Right kidney (tissue), 9 donors: ENCODE results near the gene TMEM47.
A peak's percentile ranks its signal among the peaks of the same experiment; 100 is the strongest.

Experiments used
- DNase-seq: peaks from one replicate; pipeline ENCODE4 v3.0.0-alpha.2; 2016
- long read RNA-seq, 8 donors: transcript quantifications; one replicate each; lab custom pipeline, GENCODE V29; 2026

Gene TMEM47
- long read RNA-seq, donor 1, full-length matches to known transcripts, result 7 of 7 reads
- long read RNA-seq, donor 1, partial matches to known transcripts, result 0 of 7 reads
- long read RNA-seq, donor 1, other reads (novel, unspliced or antisense), result 0 of 7 reads
- long read RNA-seq, donor 2, full-length matches to known transcripts, result 8 of 8 reads
- long read RNA-seq, donor 2, partial matches to known transcripts, result 0 of 8 reads
- long read RNA-seq, donor 2, other reads (novel, unspliced or antisense), result 0 of 8 reads
- long read RNA-seq, donor 3, full-length matches to known transcripts, result 5 of 5 reads
- long read RNA-seq, donor 3, partial matches to known transcripts, result 0 of 5 reads
- long read RNA-seq, donor 3, other reads (novel, unspliced or antisense), result 0 of 5 reads
- long read RNA-seq, donor 4, full-length matches to known transcripts, result 8 of 8 reads
- long read RNA-seq, donor 4, partial matches to known transcripts, result 0 of 8 reads
- long read RNA-seq, donor 4, other reads (novel, unspliced or antisense), result 0 of 8 reads
- long read RNA-seq, donor 5, full-length matches to known transcripts, result 5 of 5 reads
- long read RNA-seq, donor 5, partial matches to known transcripts, result 0 of 5 reads
- long read RNA-seq, donor 5, other reads (novel, unspliced or antisense), result 0 of 5 reads
- long read RNA-seq, donor 6, full-length matches to known transcripts, result 10 of 10 reads
- long read RNA-seq, donor 6, partial matches to known transcripts, result 0 of 10 reads
- long read RNA-seq, donor 6, other reads (novel, unspliced or antisense), result 0 of 10 reads
- long read RNA-seq, donor 7, full-length matches to known transcripts, result 16 of 23 reads
- long read RNA-seq, donor 7, partial matches to known transcripts, result 7 of 23 reads
- long read RNA-seq, donor 7, other reads (novel, unspliced or antisense), result 0 of 23 reads
- long read RNA-seq, donor 8, full-length matches to known transcripts, result 9 of 9 reads
- long read RNA-seq, donor 8, partial matches to known transcripts, result 0 of 9 reads
- long read RNA-seq, donor 8, other reads (novel, unspliced or antisense), result 0 of 9 reads

DNA sequence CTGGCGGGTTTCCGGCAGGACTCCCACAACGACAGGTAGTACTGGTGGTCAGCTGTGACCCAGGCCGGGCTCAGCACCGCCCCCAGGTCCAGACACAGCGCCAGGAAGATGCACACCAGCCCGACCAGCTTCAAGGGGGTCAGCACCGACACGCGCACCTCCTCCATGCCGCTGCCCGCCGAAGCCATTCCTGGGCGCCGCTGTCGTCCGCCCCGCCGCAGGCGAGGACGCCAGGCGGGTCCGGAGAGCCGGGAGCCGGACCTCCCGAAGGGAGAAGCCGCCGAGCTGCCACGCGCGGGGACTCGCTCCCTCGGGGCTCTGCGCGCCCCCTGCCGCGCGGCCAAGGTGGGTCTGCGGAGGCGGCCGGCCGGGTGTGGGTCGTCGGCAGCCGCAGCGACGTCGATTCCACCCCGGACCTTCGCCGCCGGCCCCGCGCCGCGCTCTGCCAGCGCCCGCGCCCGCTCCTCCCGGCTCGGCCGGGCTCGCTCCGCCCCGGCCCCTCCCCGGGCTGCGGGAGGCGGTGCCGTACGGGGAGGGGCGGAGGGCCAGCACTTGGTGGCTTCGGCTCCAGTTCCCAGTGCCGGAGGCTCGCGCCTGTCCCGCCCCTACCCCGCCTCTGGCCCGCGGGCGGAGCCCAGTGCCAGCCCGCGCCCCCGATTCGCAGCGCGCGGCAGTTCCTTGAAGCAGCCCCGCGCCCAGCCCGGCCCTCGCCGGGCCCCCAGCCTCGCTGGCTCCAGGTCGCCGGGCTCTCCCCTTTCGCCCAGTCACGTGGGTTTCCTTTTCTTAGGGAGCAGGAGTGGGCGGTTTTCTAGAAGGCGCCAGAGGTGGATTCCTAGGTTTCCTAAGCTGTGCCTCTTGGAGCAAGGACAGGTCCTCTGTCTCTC lies at the start of gene TMEM47:
TMEM47 (minus strand) TSS at position 444 of the 884 bp plus-strand sequence; CDS start at position 188, 256 bp downstream.
- peak; percentile 72 for DNase-seq

DNA sequence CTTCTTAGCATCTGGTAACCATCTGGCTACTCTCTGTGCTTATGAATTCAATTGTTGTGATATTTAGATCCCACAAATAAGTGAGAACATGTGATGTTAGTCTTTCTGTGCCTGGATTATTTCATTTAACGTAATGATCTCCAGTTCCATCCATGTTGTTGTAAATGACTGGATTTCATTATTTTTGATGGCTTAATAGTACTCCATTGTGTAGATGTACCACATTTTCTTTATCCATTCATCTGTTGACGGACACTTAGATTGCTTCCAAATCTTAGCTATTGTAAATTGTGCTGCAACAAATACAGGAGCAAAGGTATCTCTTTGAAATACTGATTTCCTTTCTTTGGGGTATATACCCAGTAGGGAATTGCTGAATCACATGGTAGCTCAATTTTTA lies 30.0 kb upstream of the TMEM47 start:
- no peak for DNase-seq

DNA sequence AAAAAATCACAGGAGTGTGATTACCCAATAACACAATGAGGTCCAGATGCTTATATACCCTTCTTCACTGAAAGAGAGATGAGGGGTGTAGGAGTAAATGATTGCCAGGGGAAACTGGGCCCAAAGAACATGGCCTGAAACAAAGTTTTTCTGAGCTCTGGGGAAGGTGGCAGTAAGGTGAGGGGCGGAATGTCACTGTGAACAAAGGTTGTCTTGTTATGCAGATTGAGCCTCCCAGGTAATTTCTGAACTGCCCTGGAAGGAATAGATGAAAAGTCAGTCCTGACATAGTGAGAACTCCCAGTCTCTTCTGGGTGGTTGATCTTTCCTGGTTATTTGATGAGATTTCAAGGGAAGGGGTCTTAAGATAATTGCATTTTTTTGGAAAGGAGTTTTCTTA lies 2.5 kb upstream of the TMEM47 start:
- no peak for DNase-seq

DNA sequence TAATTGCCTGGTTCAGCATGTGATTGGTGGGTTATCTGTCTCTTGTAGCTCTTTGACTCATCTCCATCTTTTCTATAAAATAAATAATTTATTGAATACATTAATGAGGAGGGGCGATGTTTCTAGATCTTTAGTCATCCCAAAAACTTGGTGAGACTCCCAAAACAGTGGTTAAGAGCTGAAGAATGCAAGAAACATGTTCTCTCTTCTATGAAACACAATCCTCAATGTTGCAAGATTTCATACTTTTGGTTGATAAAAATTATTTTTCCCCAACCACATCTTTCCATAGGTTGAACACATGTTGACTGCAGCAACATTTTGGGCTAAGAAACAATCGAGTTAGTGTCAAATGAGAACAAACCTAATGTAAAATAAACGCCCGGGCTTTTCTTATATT lies 1.2 kb upstream of the TMEM47 start:
- no peak for DNase-seq

DNA sequence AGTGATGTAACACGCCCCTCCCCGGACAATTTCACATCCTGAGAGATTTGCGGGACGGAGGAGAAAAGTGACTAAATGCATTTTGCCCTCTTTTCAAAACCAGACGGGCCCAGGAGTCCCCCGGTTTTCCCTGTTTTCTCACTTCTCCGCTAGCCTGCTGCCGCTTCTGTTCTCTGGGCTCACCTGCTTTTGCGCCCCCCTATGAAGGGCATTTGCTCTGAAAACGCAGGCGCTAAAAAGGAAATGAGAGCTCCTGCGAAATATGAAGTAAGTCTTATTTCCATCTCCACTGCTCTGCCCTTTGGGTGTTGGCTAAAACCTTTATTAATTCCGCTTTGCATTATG lies 613 bp upstream of the TMEM47 start:
- DNase-seq, result no peak

DNA sequence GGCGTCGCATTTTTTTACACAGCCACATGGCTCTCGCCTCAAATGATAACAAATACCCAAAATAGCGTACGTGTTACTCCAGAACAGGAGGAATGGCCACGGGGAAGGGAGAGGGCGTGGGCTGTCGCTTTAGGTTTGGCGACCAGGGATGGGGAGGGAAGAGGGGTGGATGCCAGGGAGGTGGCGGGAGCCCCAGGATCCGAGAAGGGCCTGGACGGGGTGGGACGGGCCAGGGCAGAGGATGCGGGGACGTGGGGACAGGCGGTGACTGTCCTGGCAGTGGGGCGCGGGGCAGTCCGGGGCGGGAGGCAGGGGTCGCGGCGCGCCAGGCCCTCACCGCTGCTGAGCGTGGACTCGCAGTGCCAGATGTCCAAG lies 631 bp downstream of the TMEM47 start:
- DNase-seq, result no peak

DNA sequence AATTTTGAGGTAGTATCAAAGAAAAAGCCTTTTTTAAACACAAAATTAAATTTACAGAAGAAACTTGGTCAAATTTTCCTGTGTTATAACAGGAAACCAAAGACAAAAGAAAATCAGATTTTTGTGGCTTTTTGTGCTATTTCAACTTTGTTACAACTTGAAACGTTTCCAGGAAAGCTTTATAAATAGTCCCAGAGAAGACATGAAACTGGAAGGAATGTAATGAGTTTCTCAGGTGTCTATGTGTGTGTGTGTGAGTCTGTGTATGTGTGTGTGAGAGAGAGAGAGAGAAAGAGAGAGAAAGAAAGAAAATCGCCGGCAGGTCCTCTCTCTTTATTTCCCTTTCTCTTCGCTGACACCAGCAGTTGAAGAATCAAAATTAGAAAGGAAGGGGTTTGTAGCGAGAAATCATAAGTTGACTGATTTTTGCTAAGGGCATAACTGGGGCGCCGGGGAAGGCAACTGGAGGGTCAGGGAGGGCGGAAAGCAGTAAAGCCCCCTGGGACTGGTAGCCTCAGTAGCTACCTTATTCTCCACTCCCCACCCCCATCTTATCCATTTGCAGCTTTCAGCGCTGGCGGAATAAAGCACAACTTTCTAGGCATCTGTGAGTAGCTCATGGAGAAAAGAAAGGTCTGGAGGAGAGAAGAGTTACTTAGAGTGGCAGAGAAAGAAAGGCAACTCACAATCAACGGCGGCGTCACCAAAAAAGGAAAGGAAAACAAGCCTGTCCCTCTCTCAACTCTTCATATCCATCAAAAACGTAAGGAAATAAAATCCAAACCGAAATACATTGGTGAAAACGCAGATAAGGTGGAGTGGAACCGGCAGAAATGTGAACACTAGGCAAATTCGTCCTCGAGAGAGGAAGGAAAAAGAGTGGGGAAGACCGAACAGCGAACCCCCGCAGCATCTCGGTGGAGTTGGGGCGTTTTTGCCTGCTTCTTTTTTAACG lies 1.3 kb downstream of the TMEM47 start:
- DNase-seq, result peak; percentile 49

DNA sequence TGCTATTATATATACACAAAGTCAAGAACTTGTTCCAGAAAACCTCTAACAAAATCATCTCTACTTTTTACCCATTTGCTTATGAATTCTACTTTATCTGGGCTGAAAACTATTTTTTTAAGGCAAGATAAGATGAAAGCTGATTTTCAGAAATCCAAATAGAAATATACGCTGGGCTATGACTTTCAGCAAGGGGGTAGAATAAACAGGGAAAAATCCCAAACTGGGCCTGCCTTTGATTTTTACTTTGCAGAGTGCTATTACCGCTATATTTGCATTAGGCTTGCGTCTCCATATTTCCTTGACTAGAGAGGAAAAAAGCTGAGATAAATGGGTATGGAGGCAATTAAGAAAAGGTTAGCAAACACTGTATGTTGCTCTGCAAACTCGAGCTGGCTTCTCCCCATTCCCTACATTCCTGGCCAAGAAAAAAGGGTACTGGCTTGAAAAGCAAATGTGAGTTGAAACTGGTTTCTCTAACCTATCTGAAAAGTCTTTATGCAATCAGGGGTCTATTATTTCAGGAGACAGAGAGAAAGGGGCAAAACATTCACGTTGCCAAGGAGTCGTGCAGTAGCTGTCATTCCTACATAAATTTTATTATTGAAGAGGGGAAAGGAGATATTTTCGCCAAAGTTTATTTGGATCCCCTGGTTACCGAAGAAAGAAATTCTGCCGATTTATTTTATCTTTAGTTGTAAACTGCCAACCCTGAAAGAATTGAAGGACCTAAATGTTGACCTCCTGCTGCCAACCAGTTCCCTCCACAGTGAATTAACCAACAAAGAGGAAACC lies 2.2 kb downstream of the TMEM47 start:
- no peak for DNase-seq

DNA sequence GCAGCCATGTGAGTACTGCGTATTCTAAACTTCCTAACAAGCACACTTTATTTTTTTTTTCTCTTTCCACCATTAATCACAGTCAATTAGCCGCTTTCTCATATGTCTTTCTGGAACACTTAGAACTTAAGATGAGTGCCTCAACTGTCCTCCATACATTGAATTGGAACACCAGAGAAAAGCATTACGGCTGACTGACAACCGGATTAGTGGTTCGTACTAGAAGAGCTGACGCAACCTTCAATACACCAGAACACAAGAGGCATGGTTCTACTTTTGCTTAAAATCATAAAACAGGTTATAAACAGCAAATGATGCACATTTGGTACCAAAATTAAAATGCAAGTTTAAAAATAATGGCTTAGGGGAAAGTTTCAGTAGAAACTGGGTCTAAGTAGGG lies 3.3 kb downstream of the TMEM47 start:
- DNase-seq, result no peak

DNA sequence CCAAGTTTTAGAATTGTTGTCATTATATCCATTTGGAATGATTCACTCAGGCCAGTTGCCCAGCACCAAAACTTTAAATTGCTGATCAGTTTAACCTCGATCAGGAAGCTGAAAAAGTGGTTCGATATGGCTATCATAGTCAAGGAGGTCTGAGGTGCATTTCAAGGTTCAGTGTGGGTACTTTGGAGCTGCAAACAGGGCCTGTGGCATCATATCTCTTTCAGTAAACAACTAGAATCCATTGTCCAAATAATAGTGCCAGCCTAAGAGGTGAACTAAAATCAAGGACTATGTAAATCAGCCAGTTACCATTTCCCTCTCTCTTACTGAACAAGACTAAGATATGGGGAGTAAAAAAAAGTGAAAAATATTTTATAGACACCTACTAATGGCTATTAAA lies 14.2 kb downstream of the TMEM47 start:
- no peak for DNase-seq

DNA sequence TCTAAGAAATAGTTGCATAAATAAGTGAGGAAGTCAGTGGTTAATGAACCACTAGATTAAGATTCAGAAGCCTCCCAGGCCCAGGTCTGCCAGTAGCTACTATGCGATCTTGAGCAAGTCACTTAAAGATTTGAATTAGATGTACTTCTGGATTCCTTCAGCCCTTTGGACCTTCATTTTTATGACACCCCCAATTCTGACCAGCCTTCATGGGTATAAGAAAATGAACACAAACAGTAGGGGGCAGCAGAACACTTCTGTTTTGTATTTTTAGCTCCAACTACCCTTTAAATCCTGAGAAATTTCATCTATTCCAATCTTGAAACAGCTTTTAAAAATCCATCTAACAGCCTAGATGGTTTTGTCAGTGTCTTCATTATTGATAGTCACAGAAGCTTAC lies 19.0 kb downstream of the TMEM47 start:
- DNase-seq, result no peak

DNA sequence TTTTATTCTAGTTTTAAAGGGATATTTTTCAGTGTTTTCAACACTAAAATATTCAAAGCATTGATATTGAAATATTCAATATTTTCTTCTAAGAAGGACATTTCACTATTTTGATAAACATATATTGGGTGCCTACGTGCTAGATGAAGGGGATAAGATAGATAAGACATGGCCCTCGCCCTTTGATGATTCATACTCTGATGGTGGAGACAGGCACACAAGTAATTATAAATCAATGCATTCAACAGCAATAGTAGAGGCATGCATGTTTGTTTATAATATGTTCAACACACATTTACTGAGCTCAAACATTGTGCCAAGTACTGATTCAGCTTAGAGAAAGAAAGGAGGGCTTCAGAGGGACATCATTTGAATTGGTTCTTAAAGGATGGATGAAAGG lies 22.7 kb downstream of the TMEM47 start:
- no peak for DNase-seq

DNA sequence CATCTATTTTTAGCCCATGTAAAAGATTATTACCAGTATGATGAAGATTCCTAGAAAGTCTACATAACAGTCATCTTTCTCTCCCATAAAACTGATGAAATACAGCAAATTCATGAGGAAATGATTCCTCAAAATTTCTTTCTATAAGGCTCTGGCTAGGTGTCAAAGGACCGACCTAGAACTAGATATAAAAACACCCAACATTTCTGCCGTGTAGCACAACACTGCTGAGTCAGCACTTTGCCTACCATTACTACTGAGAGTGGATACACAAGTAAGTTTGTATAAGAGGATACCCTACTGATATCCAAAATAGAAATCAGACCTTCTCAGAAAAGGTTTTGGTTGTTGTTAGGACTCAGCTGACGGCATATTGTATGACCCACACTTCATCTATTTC lies 24.7 kb downstream of the TMEM47 start:
- no peak for DNase-seq

DNA sequence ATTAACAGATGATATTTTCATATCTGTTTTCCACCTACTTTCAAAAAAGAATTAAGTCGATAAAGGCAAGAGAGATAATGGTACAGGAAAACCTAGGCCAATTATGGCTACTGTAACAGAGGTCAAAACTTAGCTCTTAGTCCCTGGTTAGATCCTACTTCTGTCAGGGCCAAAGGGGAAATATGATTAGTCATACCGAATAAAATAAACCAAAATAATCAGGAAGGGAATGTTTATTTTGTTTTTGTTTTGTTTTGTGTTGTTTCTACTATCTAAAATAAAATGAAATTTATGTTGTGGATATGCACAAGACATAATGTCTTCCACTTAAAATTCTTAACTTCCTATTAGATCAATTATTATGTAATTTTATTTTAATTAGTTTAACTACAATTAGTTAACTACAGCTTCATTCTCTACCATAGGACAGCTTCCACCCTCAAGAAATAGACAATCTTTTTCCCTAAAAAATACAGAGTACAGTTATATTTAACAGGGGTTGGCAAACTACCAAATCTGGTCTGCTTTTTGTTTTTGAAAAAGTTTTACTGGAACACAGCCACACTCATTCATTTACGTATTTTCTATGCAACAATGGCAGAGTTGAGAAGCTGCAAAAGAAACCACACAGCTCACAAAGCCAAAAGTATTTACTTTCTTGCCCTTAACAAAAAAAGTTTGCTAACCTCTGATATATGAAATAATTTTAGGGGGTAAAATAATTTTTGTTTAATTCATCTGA lies 25.4 kb downstream of the TMEM47 start:
- DNase-seq, result no peak

DNA sequence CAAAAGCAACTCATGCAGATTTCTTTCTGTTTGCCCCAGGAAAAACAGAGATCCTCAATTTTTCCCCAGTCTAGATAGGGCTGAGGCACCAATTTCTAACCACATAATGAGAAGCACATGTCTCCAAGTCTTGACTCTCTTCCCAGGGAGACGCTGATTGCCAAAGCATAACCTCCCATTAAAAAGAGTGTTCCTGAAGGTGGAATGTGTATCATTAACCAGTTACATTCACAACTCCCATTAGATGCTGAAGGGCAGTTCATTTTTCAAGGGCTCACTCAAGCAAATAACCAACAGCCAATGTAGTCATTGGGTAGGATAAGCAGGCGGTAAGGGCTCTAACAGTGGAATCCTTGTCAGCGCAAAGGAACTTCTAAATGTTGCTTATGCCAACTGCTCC lies 27.5 kb downstream of the TMEM47 start:
- DNase-seq, result no peak

DNA sequence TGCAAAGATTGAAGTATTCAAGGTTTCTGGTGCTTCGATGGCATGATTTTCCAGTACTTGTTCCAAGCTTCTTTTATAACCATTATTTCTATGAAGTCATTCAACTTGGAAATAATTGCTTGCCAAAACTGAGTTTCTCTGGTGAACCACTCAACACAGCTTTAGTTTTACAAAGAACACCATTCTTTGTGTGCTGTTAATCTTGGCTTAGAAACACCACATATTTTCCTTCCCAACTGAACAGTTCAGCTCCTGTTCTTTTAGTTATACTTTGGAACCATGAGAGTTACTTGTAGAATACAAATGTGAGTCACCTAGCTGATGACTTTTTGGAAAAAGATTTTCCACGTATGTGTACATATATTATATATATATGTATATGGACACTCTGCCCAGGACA lies 32.7 kb downstream of the TMEM47 start:
- DNase-seq, result no peak

DNA sequence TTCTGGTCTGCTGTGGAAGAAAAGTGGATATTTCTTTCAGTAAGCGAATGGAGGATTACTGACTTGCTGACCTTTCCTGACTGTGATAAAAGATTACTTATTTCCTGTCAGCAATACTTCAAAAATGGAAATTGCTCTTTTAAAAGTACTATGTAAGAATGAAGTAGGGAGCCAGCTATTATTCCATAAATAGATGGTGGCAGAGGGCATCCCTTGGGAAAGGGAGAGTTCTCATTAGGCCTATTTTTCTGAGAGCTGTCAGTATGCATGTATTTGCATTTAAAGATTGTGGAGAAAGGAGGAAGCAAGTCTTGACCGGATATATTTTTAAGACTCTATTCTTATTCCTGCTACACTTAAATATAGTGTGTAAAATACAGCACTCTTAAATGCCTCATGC lies 37.2 kb downstream of the TMEM47 start:
- DNase-seq, result no peak

DNA sequence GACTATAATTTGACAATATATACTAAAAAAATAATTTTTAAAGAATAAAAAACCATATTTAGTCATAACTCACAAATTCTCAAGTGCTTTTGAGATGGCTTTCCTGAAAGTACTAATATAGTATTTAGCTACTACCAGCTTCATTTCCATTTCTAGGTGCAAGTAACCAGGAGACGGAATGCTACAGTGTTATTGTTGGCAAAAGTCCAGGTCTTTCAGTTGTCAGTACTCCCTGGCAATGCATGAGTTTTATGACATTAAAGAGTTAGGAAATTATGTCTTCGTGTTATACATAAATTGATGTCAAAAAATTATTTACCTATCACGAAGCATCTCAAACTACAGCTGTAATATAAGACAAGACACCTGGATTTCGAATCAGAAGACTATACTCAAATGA lies 45.0 kb downstream of the TMEM47 start:
- DNase-seq, result no peak

DNA sequence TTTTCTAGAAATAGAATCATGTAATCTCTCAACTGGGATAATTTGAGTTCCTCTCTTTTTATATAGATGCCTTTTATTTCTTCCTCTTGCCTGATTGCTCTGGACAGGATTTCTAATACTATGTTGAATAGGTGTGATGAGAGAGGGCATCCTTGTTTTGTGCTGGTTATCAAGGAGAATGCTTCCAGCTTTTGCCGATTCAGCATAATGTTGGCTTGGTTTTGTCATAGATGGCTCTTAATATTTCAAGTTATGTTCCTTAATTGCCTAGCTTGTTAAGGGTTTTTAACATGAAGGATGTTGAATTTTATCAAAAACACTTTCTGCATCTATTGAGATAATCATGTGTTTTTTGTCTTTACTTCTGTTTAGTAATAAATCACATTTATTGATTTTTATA lies 58.7 kb downstream of the TMEM47 start:
- no peak for DNase-seq

DNA sequence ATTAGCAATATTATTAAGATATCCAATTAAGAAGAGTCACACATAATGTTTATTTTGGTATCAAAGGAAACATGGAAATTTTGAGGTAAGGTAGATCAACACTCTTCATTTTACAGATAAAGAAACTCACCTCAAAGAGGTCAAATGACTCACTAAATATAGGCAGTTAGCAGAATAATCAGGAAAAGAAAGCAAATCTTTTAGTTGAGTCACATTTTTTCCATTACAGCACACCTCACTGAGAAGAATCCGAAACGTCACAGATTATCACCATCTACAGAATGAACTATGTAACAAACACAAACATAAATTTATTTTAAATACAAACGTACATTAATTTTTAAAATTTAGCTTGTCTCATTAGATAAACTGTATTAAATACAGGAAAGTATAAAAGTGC lies 70.1 kb downstream of the TMEM47 start:
- DNase-seq, result no peak
